NK-92 (cell line): ENCODE measurements around the gene TDRD6.
"Not testable (repeated sequence)": the region's sequence is repeated elsewhere in the genome, so short reads cannot be mapped to it uniquely, and the experiment has no call there.

ENCODE experiments used
- DNase-seq: peaks from one replicate; lab custom pipeline; 2025; ENCODE audit not compliant: unreplicated experiment; lab: John Stamatoyannopoulos, UW

The TDRD6 gene

DNA sequence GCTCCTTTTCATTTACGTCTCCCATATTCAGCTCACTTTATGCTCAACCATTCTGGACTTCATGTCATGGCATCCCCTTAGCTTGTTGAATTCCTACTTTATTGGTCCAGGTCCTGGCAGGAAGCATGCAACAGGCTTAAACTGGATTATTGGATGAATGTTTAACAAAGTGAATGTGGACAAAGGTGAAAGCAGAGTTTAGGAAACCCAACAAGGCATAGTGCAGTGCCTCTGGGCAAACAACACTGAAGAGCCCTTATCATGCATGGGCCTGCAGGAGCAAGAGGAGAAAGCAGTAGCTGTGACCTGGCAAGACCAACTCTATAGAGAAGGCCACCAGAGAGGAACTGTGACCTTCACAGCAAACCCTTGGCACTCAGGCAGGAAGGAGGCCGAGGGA, 53.8 kb downstream of the TDRD6 start:
- DNase-seq: no peak

DNA sequence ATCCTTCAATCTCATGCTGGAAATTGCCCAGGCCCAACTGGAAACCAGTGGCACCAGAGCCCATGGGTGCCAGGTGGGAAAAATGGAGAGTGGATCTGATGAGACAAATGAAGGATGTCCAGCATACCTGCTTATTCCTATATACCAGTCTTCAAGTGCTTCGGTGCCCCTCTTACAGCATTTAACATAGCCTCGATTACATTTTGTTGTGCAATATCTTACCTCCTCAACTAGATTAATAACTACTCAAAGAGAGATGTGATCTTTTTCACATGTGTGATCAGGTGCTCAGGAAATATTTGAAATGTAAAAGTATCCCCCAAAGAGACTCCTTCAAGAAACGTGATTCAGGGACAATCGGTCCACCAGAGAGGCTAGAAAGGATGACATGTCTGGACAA, 54.2 kb downstream of the TDRD6 start:
- DNase-seq: no peak

DNA sequence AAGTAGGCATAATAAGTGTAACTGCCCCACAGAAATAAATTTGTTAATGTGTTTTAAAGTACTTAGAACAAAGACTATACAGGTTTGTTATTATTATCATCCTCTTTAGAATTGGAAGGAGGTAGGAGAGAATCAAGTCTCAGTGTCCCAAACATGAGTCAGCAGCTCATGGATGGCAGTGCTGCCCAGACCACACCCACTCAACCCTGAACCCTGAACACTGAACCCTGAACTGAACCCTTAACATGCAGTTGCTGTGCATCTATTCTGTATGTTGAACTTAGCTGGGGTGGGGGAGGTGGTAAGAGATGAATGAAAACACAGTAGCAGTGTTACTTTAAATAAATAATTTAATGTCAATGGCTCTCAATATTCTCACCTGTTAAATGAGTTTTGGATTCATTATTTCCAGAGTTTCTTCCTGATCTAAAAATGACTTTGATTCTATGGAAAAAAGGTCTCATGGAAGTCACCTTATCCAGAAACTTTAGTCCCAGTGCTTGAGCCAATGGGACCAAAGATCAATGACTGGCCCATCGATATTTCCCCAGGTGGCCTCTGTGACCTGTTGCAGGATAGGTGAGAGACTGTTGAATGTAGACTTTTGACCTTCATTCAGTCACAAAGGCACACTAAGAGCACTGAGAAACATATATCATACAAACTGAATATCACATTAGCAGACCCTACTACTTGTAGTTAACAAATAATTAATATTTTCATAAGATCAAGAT, 55.9 kb downstream of the TDRD6 start:
- no peak for DNase-seq

DNA sequence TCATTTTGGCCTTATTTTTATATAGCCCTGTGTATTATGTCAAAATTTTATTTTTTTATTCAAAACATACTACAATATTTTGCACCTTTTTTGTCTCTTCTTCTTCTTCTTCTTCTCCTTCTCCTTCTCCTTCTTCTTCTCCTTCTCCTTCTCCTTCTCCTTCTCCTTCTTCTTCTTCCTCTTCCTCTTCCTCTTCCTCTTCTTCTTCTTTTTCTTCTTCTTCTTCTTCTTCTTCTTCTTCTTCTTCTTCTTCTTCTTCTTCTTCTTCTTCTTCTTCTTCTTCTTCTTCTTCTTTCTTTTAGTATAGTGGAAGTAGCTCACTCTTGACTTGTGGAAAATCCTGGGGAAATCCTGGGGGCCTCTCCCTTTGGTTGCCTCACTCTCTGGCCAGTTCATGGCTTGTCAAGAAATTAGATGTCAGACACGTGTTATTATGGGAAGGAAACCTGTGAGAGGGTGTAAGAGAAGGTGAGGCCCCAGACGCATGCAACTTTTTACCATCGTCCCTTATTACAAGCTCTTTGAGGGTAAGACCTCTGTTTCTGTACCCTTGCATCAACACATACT, 56.6 kb downstream of the TDRD6 start:
- not testable (repeated sequence) for DNase-seq

DNA sequence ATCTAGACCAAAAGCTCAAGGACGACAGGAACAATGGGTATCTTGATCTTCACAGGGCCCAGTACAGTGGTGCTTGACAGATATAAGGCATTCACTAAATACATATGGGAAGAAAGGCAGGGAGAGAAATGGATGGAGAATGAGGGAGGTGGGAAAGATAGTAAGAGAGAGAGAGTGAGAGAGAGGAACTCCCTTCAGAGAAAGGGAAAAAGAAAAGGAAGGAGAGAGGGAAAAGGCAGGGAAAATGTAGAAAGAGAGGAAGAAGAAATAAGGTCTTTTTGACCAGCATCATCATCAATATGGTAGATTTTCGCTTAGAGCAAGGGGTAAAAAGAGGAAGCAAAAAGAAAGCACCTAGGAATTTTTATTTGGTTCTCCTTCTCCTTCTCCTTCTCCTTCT, 58.3 kb downstream of the TDRD6 start:
- DNase-seq: no peak

DNA sequence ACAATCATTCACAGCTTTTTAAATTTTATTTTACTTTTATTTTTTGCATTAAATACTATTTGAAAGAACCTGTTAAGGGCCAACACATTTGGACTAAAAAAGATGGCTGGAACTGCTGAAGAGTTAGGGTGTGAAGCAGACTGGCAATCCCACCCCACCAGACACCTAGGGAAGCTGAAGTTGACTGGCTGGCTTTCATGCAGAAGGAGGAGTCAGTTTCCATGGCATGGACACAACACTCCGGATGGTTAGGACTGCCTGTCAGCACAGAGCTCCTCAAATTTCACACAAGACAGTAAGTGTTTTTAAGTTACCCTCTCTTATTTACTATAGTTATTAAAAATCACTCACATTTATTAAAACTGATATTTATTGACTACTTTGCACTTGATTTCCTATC, 59.0 kb downstream of the TDRD6 start, which contains the start of gene ANKRD66:
ANKRD66 (plus strand) TSS at position 238 of the 400 bp plus-strand sequence. CDS start 5,016 bp downstream, outside the sequence.
- DNase-seq: no peak

DNA sequence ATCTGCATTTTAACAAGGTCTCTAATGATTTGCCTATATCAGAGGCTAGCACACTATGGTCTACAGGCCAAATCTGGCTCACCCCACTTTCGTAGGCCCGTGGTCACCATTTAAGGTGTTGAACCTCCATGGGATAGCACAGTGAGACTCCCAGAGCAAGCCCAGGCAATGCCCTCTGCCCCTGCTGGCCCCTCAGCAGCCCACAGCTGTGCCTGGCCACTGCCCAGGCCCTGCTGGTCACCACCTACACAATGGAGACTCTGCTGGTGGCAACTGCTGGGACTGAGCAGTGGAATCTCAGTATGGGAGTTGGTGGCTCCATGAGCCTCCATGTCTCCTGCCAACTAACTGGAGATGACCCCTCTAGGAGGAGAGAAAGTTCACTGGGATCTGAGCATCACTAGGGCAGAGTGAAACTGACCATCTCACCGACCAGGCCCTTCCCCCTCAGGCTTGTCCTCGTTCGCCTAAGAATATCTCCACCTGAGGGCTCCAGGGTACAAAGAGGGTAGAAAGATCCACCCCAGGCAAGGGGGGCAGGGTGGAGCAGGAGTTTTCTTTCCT, 61.3 kb downstream of the TDRD6 start:
- no peak for DNase-seq

DNA sequence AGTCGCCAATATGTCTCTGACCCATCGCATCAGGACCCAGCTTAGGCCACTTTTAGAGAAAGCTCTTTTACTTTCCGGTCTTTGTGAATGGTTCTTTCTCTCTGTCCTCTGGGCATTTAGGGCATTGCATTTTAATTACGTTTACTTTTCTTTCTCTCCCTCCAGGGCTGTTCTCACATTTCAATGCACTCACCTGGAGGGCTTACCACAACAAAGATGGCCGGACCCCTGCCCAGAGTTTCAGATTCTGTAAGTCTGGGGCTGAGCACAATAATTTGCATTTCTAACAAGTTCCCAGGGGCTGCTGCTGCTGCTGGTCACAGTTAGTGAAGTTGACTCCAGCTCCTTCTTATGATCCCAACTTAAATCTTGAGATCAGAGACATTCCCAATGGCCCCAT, 62.0 kb downstream of the TDRD6 start:
- DNase-seq: no peak

DNA sequence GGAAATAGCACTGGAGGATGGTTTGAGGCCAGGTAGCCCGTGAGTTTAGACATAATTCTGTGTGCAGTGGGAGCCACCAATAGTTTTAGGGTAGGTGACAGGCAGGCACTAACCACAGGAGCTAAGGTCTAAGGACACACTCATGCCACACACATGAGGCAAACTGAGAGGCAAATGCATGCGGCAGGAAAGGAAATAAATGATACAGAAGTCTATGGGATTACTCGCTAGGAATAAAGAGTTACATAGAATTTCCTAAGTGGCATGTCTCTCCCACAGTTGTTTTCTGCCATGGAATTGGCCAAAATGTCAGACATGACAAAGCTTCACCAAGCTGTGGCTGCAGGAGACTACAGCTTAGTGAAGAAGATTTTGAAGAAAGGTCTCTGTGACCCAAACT, 64.0 kb downstream of the TDRD6 start:
- DNase-seq: no peak
